GM19468 (cell line): ENCODE results near the gene SYT12.

ENCODE experiments used
- ATAC-seq: cut with Tn5 transposase; IDR thresholded peaks from one replicate; pipeline ENCODE4 v1.9.1; 2021; ENCODE audit warnings: mild to moderate bottlenecking, moderate library complexity, moderate number of reproducible peaks; ENCODE audit not compliant: unreplicated experiment; ENCODE audit errors: extremely low read depth

SYT12 gene

GRCh38 chr11:67085617-67086016 is 62.7 kb downstream of the SYT12 start:
- ATAC-seq: no peak

GRCh38 chr11:67090717-67091116 is 67.8 kb downstream of the SYT12 start:
- ATAC-seq: no peak

- ATAC-seq: no peak
These were observed 72.2 kb downstream of the SYT12 start for GRCh38 chr11:67095214-67095507.

GRCh38 chr11:67098799-67099429 is 76.0 kb downstream of the SYT12 start:
- ATAC-seq: no peak

- no peak for ATAC-seq
These were observed 76.9 kb downstream of the SYT12 start for GRCh38 chr11:67099831-67100324.
